HG03575 (cell line): ENCODE results near the gene SPSB3.
"Not testable (repeated sequence)": the region's sequence is repeated elsewhere in the genome, so short reads cannot be mapped to it uniquely, and the experiment has no call there.

Source experiments
- ATAC-seq: cut with Tn5 transposase; IDR thresholded peaks from one replicate; pipeline ENCODE4 v1.9.1; 2021; ENCODE audit not compliant: unreplicated experiment, insufficient number of reproducible peaks, low FRiP score; ENCODE audit errors: extremely low read depth

The SPSB3 gene

GRCh38 chr16:1817716-1818115 is 35.3 kb upstream of the SPSB3 start:
- ATAC-seq = no peak

DNA sequence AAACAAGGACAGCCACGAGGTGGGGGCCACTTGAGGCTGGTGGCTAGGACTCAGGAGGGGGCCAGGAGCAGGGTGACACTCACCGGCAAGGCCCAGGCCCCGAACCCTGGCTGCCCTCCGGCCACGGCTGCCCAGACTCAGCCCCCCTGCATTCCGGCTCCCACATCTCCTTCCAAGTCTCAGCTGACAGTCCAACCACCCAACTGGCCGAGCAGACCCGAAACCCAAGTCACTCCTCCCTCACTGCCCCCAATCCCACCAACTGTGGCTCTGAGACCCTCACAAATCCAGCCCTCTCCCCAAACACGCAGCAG is 34.9 kb upstream of the SPSB3 start:
- no peak for ATAC-seq

DNA sequence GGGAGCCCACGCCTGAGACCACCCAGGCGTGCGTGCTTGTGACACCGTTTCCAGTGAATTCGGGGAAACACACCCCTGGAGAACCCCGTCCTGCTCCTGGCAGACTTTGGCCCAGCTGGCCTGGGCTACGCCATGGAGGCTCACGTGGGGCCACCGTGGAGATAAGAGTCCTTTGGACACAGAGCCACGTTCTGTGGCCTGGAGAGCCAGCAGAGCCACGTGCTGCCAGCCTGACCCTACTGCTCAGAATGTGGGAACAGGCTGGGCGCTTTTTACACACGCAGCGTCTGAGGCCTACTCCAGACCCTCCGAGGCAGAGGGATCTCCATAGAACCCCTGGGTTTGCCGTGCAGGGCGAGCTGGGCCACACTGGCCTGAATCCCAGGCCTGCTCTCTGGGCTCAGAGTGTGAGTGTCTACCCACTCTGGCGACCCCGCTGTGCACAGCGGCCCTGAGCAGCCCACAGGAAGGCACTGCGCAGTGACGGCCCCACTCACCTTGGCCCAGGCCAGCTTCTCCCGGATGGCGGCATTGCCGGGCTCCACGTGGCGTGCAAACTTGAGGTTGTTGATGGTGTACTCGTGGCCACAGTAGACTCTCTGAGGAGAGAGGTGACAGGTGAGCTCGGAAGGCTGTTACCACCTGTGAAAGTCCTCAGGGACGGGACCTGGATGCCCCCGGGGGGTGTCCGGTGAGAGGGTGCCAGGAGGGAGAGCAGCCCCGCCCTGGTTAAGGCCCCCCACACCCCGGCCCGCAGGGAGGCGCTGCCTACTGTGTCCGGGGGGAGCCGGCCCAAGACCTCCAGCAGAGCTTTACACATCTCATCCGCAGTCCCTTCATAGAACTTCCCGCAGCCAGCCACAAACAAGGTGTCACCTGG is 34.3 kb upstream of the SPSB3 start:
- ATAC-seq = no peak

DNA sequence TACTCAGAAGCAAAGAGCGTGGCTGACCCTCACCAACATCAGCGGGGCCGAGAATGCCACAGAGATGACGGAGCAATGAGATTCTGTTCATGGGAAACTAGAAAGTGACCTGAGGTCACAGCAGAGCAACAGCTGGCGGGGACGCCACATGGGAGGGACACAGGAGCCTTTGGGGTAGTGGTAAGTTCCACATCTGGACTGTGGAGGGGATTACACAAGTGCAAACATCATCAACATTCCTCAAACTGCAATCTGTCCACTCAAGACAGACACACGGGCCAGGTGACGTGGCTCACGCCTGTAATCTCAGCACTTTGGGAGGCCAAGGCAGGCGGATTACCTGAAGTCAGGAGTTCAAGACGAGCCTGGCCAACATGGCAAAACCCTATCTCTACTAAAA is 33.1 kb upstream of the SPSB3 start:
- ATAC-seq = no peak

DNA sequence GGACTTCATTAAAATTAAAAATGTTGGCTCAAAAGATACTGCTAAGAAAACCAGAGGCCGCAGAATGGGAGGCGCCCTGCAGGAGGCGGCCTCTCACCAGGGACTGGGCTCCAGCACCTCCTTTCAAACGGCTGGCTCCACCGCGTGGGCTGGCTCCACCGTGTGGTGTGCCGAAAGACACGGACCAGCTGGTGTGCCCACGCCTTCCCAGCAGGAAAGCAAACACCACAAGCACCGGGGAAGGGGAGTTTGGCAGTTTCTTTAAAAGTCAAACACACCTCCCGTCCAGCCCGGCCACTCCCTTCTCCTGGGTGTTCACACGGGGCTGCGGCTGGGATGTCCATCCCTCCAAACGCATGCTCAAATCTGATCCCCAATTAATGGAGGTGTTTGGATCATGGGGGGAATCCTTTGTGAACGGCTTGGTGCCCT is 30.4 kb upstream of the SPSB3 start:
- no peak for ATAC-seq

DNA sequence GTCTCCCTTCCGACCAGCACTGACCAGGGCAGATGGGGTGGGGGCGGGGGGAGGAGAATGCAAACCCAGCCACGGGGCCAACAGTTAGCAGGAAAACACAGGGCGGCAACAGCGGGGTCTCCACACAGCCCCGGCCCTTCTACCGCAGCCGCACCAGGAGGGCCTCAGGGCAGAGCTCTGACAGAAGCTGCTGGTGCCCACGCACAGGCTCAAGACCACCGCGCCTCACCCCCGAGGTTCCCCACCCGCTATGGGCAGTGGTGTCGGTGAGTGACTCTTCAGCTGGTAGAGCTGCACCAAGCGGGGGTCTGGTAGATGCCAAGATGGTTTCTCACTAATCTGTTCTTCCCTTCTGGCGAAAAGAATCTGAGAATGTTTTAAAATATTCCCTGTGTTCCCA is 28.2 kb upstream of the SPSB3 start:
- no peak for ATAC-seq

DNA sequence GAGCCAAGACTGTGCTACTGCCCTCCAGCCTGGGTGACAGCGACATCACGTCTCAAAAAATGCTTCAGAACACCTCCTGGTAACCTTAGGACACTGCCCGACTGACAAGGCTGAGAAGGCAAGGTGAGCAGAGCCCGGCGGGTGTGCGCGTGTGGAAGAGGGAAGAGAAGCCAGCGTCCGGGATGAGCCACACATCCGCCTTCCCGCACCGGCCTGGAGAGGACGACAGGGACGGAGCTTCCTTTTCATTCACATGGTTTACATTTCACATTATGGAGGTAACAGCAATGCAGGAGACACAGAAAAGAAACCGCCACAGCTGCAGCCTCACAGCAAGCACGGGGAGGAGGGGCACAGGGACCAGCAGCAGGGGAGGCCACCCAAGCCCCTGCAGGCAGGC is 27.7 kb upstream of the SPSB3 start:
- ATAC-seq = no peak

GRCh38 chr16:1809281-1809801 is 27.0 kb upstream of the SPSB3 start:
- no peak for ATAC-seq

- ATAC-seq = no peak
Observed at GRCh38 chr16:1808691-1809090, 26.3 kb upstream of the SPSB3 start.

DNA sequence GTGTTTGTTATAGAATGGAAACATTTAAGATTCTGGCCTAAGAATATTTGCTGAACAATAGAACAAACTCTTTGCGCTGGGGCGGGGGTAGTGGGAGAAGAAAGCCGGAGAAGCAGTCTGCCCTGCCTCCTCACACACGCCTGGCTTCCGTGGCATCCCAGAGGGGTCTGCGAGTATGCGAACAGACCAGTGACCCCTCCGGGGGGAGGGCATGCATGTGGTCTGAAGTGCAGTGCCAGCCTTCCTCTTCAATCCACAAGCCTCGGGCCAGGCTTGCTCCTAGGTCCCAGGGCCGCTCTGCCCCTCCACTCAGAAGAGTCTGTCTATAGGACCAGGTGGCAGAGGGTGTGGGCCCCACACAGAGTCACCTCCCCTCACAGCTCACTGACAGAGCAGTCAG is 25.3 kb upstream of the SPSB3 start:
- ATAC-seq = no peak

DNA sequence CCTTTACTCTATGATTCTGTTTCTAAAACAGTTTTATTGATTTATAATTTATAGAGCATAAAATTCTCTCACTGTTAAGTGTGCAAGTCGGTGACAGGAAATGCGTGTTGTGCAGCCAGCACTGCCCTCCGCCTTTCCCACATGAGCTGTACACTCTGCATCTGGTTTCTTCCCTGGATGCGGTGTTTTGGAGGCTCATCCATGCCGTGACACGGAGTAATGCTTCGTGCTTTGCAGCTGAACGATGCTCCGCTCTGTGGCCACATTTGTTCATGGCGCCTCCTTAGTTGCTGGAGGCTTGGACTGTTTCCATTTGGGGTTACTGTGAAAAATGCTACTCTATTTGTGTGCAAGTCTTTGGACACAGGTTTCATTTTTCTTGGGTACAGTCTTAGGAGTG is 18.3 kb upstream of the SPSB3 start:
- ATAC-seq = no peak

GRCh38 chr16:1799263-1799662 is 16.9 kb upstream of the SPSB3 start:
- ATAC-seq = not testable (repeated sequence)

GRCh38 chr16:1794908-1795666 is 12.7 kb upstream of the SPSB3 start:
- ATAC-seq = no peak

DNA sequence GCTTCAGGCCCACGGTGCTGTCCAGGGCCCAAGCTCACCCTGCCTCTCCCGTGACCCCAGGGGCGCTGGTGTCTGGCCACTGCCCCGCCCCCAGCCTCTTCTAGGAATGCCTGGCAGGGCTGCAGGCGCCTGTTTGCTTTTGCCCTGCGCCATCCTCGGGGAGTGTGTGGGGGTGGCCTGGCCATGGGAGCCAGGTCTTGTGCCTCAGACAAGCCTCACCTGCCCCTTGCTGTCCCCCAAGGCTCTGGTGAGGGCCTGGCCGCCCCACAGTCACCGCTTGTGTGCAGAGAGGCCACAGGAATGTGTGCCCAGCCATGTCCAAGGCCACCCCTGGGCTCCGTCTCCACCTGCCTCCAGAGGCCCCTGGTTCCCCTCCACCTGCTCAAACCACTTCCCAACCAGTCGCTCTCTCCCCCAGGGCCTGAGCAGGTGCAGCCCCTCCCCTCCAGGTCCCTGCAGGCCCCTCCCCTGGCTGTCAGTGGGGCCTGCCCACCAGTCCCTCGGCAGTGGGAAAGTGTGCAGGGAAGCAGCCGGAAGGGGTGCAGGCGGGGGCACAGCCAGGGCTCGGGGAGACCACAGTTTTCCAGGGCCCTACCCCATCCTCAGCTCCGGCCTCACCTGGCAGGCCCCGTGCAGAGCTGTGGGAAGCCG is 12.0 kb upstream of the SPSB3 start:
- ATAC-seq = no peak

GRCh38 chr16:1793578-1794220 is 11.3 kb upstream of the SPSB3 start, which contains the start of gene IGFALS:
TSS of gene IGFALS (minus strand) at chr16:1793705. CDS start at chr16:1793652, 53 bp downstream.
- no peak for ATAC-seq

DNA sequence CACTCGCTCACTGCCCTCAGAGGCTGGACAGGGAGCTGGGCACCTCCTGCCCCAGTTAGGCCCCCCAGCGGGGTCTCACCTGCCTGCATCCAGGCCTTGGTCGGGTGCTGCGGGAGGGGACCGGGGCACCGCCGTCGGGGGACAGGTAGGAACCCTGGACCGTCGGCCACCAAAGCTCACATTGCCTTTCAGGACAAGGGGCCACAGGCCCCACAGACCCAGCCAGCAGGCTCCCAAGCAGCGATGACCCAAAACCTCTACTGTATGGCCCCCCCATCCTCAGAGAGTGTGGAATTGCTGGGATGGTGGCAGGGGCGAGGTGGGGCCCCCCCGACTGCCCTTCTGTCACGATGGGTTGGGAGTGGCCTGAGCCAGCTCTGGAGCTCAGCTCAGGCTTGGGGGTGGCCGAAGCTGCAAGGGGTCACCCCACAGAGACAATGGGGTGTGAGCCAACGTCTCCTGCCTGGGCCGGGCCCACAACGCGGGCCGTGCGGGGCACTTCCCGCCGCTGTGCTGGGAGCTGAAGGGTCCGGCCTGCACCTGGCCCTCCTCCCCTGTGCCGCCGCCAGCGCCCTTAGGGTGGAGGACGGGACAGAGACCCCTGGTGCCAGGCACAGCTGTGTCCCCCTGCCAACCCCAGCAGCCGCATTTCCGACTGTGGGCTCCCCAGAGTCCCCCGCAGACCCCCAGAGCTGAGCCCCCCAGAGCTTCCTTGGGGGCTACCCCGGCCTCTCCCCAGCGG is 10.6 kb upstream of the SPSB3 start:
- no peak for ATAC-seq

GRCh38 chr16:1791943-1792812 is 9.8 kb upstream of the SPSB3 start:
- no peak for ATAC-seq
